Right cardiac atrium (tissue), 5 donors: ENCODE data around the gene TRIM27. TPM values are rescaled to one million over a fixed set of nuclear protein-coding genes. Genes with fewer than 3 reads are reported as not detected.
"Not testable (repeated sequence)": the region's sequence is repeated elsewhere in the genome, so short reads cannot be mapped to it uniquely, and the experiment has no call there.

Experiments
- ATAC-seq, 2 donors: fragments of 200-7000 bp; cut with Tn5 transposase; one replicate each; pipeline versions ENCODE4 v1.8.0 to v1.9.1; 2020; ENCODE audit warnings: moderate library complexity in 2 of 2, mild to moderate bottlenecking in 1 of 2
- DNase-seq, 3 donors: peaks; one replicate each; pipeline ENCODE4 v3.0.0-alpha.2; 2020
- H3K27ac ChIP-seq: one replicate; pipeline ENCODE4 v1.5.1; 2013; ENCODE audit warnings: mild to moderate bottlenecking, low read length, control low read depth, moderate library complexity
- H3K27me3 ChIP-seq: one replicate; pipeline ENCODE4 v1.6.1; 2013; ENCODE audit not compliant: control insufficient read depth, insufficient read depth
- H3K4me1 ChIP-seq: one replicate; pipeline ENCODE4 v1.6.1; 2013; ENCODE audit warnings: low read length; ENCODE audit not compliant: control insufficient read depth, insufficient read depth
- H3K4me3 ChIP-seq: one replicate; pipeline ENCODE4 v1.5.1; 2013; ENCODE audit warnings: low read length, control low read depth
- H3K9me3 ChIP-seq: one replicate; pipeline ENCODE4 v1.6.1; 2013; ENCODE audit warnings: low read length; ENCODE audit not compliant: control insufficient read depth
- WGBS: extraction: QIAGEN DNeasy Blood & Tissue Kit; methylation state at CpG from one replicate; pipeline ENCODE4 v1.1.7; 2013; 5-methylcytosine and 5-hydroxymethylcytosine counted together
- intact Hi-C, 4 donors: fragments of 100-400 bp; cut with DNase I; formaldehyde crosslinking; loops; one replicate each; pipeline versions ENCODE4 v1.11.0 to v1.14.0; 2022 to 2023
- polyA plus RNA-seq: library from polyadenylated mRNA; stranded (reverse); fragments of 200-250 nt; gene quantifications from one replicate; pipeline ENCODE4 v1.2.3, GENCODE V29; 2013
- total RNA-seq, 4 donors: library from RNA; stranded (reverse); fragmentation: NEBNext Ultra II Directional; extraction: Animal tissue kit (Norgen Biotek cat#: 25700); gene quantifications; one replicate each; pipeline ENCODE4 v1.2.1, GENCODE V29; 2021
- donor health status: healthy with polysubstance abuse.
- donor health status: DM: no; HTN: yes; CAD: no.
- donor health status: DM: no; HTN: no; CAD: no.
- donor health status: DM: no; HTN: yes; CAD: no; lungs with severe emphysema.
- donor health status: DM: yes; HTN: yes; CAD: no.

Gene TRIM27
- total and polyA plus RNA-seq, 5 donors: 16.8 to 23.1 (median 21.2) TPM

GRCh38 chr6:28953585-28954258 lies 29.9 kb upstream of the TRIM27 start:
- peak overlapping the region; percentile 74 for H3K4me3 ChIP-seq
- no peak for DNase-seq
- intact Hi-C loops: no loop called here
- no peak overlapping the region for H3K27ac ChIP-seq
- no peak for ATAC-seq
- H3K4me1 ChIP-seq: no peaks in the 10 kb centered on the region
- no peaks in the 10 kb centered on the region for H3K27me3 ChIP-seq
- H3K9me3 ChIP-seq: no peaks in the 10 kb centered on the region
- WGBS: 3% methylated on average over 22 of the region's 22 CpGs

- ATAC-seq: peak; percentile 76 to 81
- 15% methylated on average over 13 of the region's 13 CpGs for WGBS
These were observed 29.3 kb upstream of the TRIM27 start for GRCh38 chr6:28953039-28953584.

GRCh38 chr6:28949656-28950195 lies 25.9 kb upstream of the TRIM27 start:
- intact Hi-C loops: loop anchor here in 1 of 4 donors (10.0 kb wide), 1 partner anchor 85 kb away; no protein-coding TSS in a partner anchor
- H3K9me3 ChIP-seq, H3K4me1 ChIP-seq, H3K4me3 ChIP-seq, H3K27me3 ChIP-seq, H3K27ac ChIP-seq, ATAC-seq, DNase-seq: not testable (repeated sequence)
- 96% methylated on average over 41 of the region's 41 CpGs for WGBS

More at GRCh38 chr6:28953039-28953584, 29.3 kb upstream of the TRIM27 start:
- Histone ChIP-seq H3K4me1 (no peaks in the 10 kb centered on the region), H3K27ac (no peak overlapping the region), H3K27me3 (no peaks in the 10 kb centered on the region), H3K4me3 (peak overlapping the region; percentile 74), H3K9me3 (no peaks in the 10 kb centered on the region)
- intact Hi-C loops: no loop called here
- peak in 1 of 3 donors; percentile 60 for DNase-seq

- Histone ChIP-seq H3K27me3 (no peaks in the 10 kb centered on the region), H3K9me3 (no peaks in the 10 kb centered on the region), H3K4me1 (no peaks in the 10 kb centered on the region), H3K4me3 (no peak overlapping the region), H3K27ac (no peak overlapping the region)
- ATAC-seq: no peak
- intact Hi-C loops: loop anchor here in 1 of 4 donors (10.0 kb wide), 1 partner anchor 84 kb away; no protein-coding TSS in a partner anchor
- no peak for DNase-seq
- 87% methylated on average over 23 of the region's 23 CpGs for WGBS
These were observed 25.1 kb upstream of the TRIM27 start for GRCh38 chr6:28948782-28949486.

- H3K4me3 ChIP-seq: no peak overlapping the region
- 93% methylated on average over 1 of the region's 1 CpG for WGBS
- no peaks in the 10 kb centered on the region for H3K9me3 ChIP-seq
- ATAC-seq: no peak
- H3K27me3 ChIP-seq: no peaks in the 10 kb centered on the region
- no peak overlapping the region for H3K27ac ChIP-seq
- DNase-seq: no peak
- no peaks in the 10 kb centered on the region for H3K4me1 ChIP-seq
- intact Hi-C loops: loop anchor here in 1 of 4 donors (10.0 kb wide), 1 partner anchor 83 kb away; no protein-coding TSS in a partner anchor
These were observed 24.1 kb upstream of the TRIM27 start for GRCh38 chr6:28947831-28948270.

GRCh38 chr6:28947067-28947765 lies 23.4 kb upstream of the TRIM27 start:
- H3K4me1 ChIP-seq: no peaks in the 10 kb centered on the region
- ATAC-seq (no peak), DNase-seq (no peak)
- intact Hi-C loops: loop anchor here in 1 of 4 donors (10.0 kb wide), 1 partner anchor 82 kb away; no protein-coding TSS in a partner anchor
- WGBS: 80% methylated on average over 6 of the region's 6 CpGs
- H3K27ac ChIP-seq: no peak overlapping the region
- no peaks in the 10 kb centered on the region for H3K9me3 ChIP-seq
- H3K27me3 ChIP-seq: no peaks in the 10 kb centered on the region
- no peak overlapping the region for H3K4me3 ChIP-seq

- 89% methylated on average over 3 of the region's 3 CpGs for WGBS
- no peak overlapping the region for H3K27ac ChIP-seq
- intact Hi-C loops: loop anchor here in 2 of 4 donors (2.0 to 10.0 kb wide), 2 partner anchors 35 to 81 kb away; no protein-coding TSS in a partner anchor
These were observed 21.6 kb upstream of the TRIM27 start for GRCh38 chr6:28945349-28945748.

GRCh38 chr6:28944412-28944865 lies 20.7 kb upstream of the TRIM27 start:
- H3K9me3 ChIP-seq: no peaks in the 10 kb centered on the region
- H3K4me1 ChIP-seq: no peaks in the 10 kb centered on the region
- H3K27me3 ChIP-seq: no peaks in the 10 kb centered on the region
- ATAC-seq (peak; percentile 59 to 62), DNase-seq (peak in 1 of 3 donors; percentile 46)
- peak overlapping the region; percentile 49 for H3K27ac ChIP-seq
- WGBS: 5% methylated on average over 12 of the region's 12 CpGs
- peak overlapping the region; percentile 96 for H3K4me3 ChIP-seq
- intact Hi-C loops: loop anchor here in 3 of 4 donors (2.0 to 10.0 kb wide), 4 partner anchors 36 to 107 kb away; no protein-coding TSS in a partner anchor

More at GRCh38 chr6:28945349-28945748, 21.6 kb upstream of the TRIM27 start:
- no peak for ATAC-seq
- DNase-seq: no peak
- Histone ChIP-seq H3K9me3 (no peaks in the 10 kb centered on the region), H3K4me3 (no peak overlapping the region), H3K4me1 (no peaks in the 10 kb centered on the region), H3K27me3 (no peaks in the 10 kb centered on the region)

GRCh38 chr6:28943557-28944411 lies 20.0 kb upstream of the TRIM27 start:
- Histone ChIP-seq H3K4me3 (peak overlapping the region; percentile 96), H3K27ac (peak overlapping the region; percentile 49), H3K4me1 (no peaks in the 10 kb centered on the region), H3K9me3 (no peaks in the 10 kb centered on the region), H3K27me3 (no peaks in the 10 kb centered on the region)
- DNase-seq (peak; percentile 80 to 88 (median 87)), ATAC-seq (peak; percentile 66 to 76)
- WGBS: 4% methylated on average over 33 of the region's 33 CpGs
- intact Hi-C loops: loop anchor here (2.0 to 10.0 kb wide), 4 partner anchors 37 to 106 kb away; no protein-coding TSS in a partner anchor
